Erythroblast (primary cell): ENCODE results near the gene LRP11.

ENCODE experiments used
- GATA1 ChIP-seq: IDR thresholded peaks from 2 replicates; pipeline ENCODE4 v1.6.1; 2011; ENCODE audit warnings: low read depth, mild to moderate bottlenecking, control low read depth, low read length, moderate library complexity
- POLR2A ChIP-seq: IDR thresholded peaks from 2 replicates; pipeline ENCODE4 v1.6.1; 2011; ENCODE audit warnings: mild to moderate bottlenecking, low read length

DNA sequence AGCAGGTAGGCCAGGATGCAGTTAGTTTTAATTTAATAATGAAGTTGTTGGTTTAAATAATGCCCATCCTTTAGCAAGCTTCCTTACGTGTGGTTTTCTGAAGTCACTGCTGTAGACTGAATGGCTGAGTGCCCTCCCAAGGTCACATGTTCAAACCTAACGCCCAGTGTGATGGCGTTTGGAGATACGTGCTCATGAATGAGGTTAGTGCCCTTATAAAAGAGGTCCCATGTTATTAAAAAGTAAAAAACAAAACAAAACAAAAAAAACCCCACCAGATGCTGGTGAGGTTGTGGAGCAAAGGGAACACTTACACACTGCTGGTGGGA is 16.3 kb downstream of the LRP11 start:
- TF ChIP-seq POLR2A: no peak
- TF ChIP-seq GATA1: no peak
